AG09319 (cell line): ENCODE results near the gene ANKRD11.
A peak's percentile ranks its signal among the peaks of the same experiment; 100 is the strongest.

Source experiments
- DNase-seq: peaks from one replicate; pipeline ENCODE4 v3.0.0-alpha.2; 2010; ENCODE audit warnings: low read depth; ENCODE audit errors: extremely low read depth
- CTCF ChIP-seq: IDR thresholded peaks from 2 replicates; pipeline ENCODE4 v1.5.1; 2011; ENCODE audit warnings: low read depth, mild to moderate bottlenecking, inconsistent platforms, low read length, moderate library complexity

ANKRD11 gene

GRCh38 chr16:89490439-89491237 is at the start of gene ANKRD11:
ANKRD11 (minus strand) TSS chr16:89490561; CDS start chr16:89317019, 173,542 bp downstream.
- no peak for TF ChIP-seq CTCF
- peak; percentile 99 for DNase-seq

GRCh38 chr16:89538286-89538685 is 47.9 kb upstream of the ANKRD11 start:
- no peak for TF ChIP-seq CTCF
- no peak for DNase-seq

- no peak for DNase-seq
- no peak for TF ChIP-seq CTCF
These were observed 47.2 kb upstream of the ANKRD11 start for GRCh38 chr16:89537549-89537925.

GRCh38 chr16:89536886-89537548 is 46.7 kb upstream of the ANKRD11 start:
- no peak for DNase-seq

DNA sequence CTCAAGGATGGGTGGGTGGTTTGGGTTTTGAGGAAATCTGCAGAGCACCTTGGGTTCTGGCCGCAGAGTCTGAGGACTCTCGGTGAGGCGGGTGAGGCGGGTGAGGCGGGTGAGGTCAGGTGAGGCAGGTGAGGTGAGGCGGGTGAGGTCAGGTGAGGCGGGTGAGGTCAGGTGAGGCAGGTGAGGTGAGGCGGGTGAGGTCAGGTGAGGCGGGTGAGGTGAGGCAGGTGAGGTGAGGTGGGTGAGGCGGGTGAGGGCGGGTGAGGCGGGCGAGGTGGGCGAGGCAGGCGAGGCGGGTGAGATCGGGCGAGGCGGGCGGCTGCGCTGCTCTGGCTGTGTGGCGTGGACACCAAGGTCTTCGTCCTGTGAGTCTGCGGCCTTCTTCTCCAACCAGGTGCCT is 46.0 kb upstream of the ANKRD11 start:
- TF ChIP-seq CTCF: no peak
- no peak for DNase-seq

More at GRCh38 chr16:89536886-89537548, 46.7 kb upstream of the ANKRD11 start:
- no peak for TF ChIP-seq CTCF

DNA sequence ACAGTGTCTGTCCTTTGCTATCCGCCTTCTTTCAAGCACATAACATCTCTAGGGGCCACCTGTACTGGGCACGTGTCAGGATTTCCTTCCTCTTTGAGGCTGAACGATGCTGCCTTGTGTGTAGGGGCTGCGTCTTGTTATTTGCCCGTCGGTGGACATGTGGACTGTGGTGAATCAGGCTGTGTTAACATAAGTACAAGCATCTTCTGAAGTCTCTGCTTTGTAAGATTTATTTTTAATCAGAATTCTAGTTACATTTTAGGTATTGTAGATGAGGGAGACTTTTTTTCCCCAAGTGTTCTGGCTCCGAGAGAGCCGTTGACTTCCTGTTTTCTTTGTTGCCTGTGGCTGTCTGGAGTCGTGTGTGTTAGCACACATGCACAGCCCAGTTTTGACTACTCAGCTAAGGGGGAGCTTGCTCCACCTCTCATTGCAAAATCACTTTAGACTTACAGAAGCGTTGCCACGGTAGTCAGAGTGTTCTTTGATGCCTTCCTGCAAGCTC is 43.9 kb upstream of the ANKRD11 start:
- no peak for DNase-seq
- TF ChIP-seq CTCF: no peak
